Uterus (tissue), 2 donors: Measurements from ENCODE around the gene CDK5RAP3.

Experiments used
- POLR2A ChIP-seq, 2 donors: fragments of 450-650 bp; IDR thresholded peaks; one replicate each; pipeline ENCODE4 v1.6.1; 2016; ENCODE audit warnings: antibody characterized with exemption in 2 of 2, mild to moderate bottlenecking in 1 of 2, moderate library complexity in 1 of 2
- TF ChIP-seq, protein P1 (sequence below), 4 experiments: fragments of 200-600 bp in 2 of 4; fragments of 450-650 bp in 2 of 4; sonication (generic) in 2 of 4; IDR thresholded peaks; one replicate each; pipeline ENCODE4 v1.5.1; 2016 to 2019; ENCODE audit warnings: antibody characterized with exemption in 4 of 4, mild to moderate bottlenecking in 2 of 4, moderate library complexity in 1 of 4

DNA sequence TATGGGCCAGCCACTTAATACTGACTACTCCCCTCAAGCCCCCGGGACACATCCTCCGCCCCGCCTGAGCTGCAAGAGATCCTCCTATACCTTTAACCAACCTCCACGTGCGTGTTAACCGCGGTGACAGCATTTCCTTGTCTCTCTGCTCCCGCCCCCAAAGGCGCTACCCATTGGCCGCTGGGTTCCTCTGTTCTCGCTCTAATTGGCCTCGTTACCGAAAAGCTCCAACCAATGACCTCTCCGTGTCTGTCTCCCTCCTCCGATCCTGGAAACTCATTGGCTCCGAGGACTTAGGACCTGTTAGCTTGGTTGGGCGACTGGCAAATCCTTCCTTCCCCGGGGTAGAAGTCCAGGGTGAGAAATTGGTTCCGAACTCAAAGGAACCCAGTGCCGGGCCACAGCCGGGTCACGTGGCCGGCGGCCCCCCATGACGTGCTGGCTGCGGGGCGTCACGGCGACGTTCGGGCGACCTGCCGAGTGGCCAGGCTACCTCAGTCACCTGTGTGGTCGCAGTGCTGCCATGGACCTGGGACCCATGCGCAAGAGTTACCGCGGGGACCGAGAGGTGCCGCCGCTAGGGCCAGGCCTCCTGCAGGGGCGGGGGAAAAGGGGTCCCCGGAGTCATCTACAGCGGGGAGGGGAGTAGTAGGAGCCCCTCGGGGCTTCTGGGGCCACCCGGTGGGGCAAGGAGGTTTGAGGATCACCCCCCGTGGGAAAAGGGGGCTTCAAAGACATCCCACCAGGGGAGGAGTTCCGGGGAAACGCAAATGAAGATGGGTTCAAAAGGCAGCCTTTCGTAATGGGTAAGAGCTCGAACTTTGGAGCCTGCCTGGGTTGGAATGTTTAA, 29.4 kb upstream of the CDK5RAP3 start, which contains the start of gene PNPO:
- peak; percentile 43 for TF ChIP-seq POLR2A (IDR thresholded peaks at IDR 0.05)
- TF ChIP-seq, protein P1, sequence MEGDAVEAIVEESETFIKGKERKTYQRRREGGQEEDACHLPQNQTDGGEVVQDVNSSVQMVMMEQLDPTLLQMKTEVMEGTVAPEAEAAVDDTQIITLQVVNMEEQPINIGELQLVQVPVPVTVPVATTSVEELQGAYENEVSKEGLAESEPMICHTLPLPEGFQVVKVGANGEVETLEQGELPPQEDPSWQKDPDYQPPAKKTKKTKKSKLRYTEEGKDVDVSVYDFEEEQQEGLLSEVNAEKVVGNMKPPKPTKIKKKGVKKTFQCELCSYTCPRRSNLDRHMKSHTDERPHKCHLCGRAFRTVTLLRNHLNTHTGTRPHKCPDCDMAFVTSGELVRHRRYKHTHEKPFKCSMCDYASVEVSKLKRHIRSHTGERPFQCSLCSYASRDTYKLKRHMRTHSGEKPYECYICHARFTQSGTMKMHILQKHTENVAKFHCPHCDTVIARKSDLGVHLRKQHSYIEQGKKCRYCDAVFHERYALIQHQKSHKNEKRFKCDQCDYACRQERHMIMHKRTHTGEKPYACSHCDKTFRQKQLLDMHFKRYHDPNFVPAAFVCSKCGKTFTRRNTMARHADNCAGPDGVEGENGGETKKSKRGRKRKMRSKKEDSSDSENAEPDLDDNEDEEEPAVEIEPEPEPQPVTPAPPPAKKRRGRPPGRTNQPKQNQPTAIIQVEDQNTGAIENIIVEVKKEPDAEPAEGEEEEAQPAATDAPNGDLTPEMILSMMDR (IDR thresholded peaks at IDR 0.05) = no peak
